K562 treated with DMSO at 1 percent for 24 hours (cell line): ENCODE results near the gene INHBB. TPM values are rescaled to one million over a fixed set of nuclear protein-coding genes. Genes with fewer than 3 reads are reported as not detected.

Source experiments
- total RNA-seq: library from RNA; unstranded; fragments of 300-600 nt; gene quantifications from 2 replicates; pipeline ENCODE4 v1.2.3, GENCODE V29; 2022; ENCODE audit warnings: low read depth; ENCODE audit not compliant: insufficient read depth

The INHBB gene
- total RNA-seq: not detected in 2 replicates

GRCh38 chr2:120346026-120346666 is at the start of gene INHBB:
TSS of gene INHBB (plus strand) at chr2:120346136. CDS start at chr2:120346189, 53 bp downstream.

Other genes starting within 250 kb of the INHBB start
- gene TMEM185B, start 122.7 kb upstream of the INHBB start, total RNA-seq: 31.5 and 31.8 TPM in 2 replicates
- 64.3 and 71.0 TPM in 2 replicates for gene RALB, start 93.3 kb upstream of the INHBB start, total RNA-seq